Panc1 (cell line): ENCODE measurements around the gene SESN2. TPM values are rescaled to one million over a fixed set of nuclear protein-coding genes. Genes with fewer than 3 reads are reported as not detected.

Source experiments
- ATAC-seq: fragments of 200-7000 bp; cut with Tn5 transposase; 2 replicates; pipeline ENCODE4 v1.9.1; 2020; ENCODE audit warnings: mild to moderate bottlenecking, moderate library complexity
- BruUV-seq: library from RNA; stranded (reverse); fragments of 400-500 nt; replicated peaks from 2 replicates; lab custom pipeline; 2021; lab: Mats Ljungman, UMichigan
- CTCF ChIA-PET: fragments of 300-600 bp; sonication (Branson Sonifier 250); formaldehyde crosslinking; loops from one replicate; lab custom pipeline; 2022; ENCODE audit warnings: antibody characterized with exemption; lab: Charles Lee
- POLR2A ChIA-PET: fragments of 300-600 bp; sonication (Branson Sonifier 250); formaldehyde crosslinking; loops from one replicate; lab custom pipeline; 2022; ENCODE audit warnings: antibody characterized with exemption; lab: Charles Lee
- DNase-seq: peaks from one replicate; pipeline ENCODE4 v3.0.0-alpha.2; 2010; ENCODE audit warnings: low read depth, low spot score
- H3K27ac ChIP-seq: 2 replicates; pipeline ENCODE4 v1.5.1; 2011; ENCODE audit warnings: mild to moderate bottlenecking, low read length, inconsistent platforms
- H3K27me3 ChIP-seq: fragments of 200-500 bp; sonication (Bioruptor generic); 2 replicates; pipeline ENCODE4 v1.6.0; 2014; ENCODE audit warnings: low read length, inconsistent platforms; ENCODE audit not compliant: control insufficient read depth, insufficient read depth
- H3K36me3 ChIP-seq: fragments of 200-500 bp; sonication (Bioruptor generic); 2 replicates; pipeline ENCODE4 v1.5.1; 2014; ENCODE audit warnings: inconsistent platforms, mild to moderate bottlenecking, low read length, moderate library complexity; ENCODE audit not compliant: control insufficient read depth, insufficient read depth
- H3K4me1 ChIP-seq: 2 replicates; pipeline ENCODE4 v1.5.1; 2011; ENCODE audit warnings: inconsistent platforms, mild to moderate bottlenecking, low read length, moderate library complexity; ENCODE audit not compliant: control insufficient read depth, insufficient read depth
- H3K4me3 ChIP-seq, 2 experiments: 2 replicates each; pipeline ENCODE4 v1.5.1; 2011 to 2012; ENCODE audit warnings: low read depth in 2 of 2, low read length in 2 of 2, mild to moderate bottlenecking in 2 of 2, inconsistent platforms in 1 of 2, moderate library complexity in 1 of 2
- H3K9me3 ChIP-seq: fragments of 200-500 bp; sonication (Bioruptor generic); 2 replicates; pipeline ENCODE4 v1.5.1; 2014; ENCODE audit warnings: low read depth, mild to moderate bottlenecking, inconsistent platforms, low read length, moderate library complexity; ENCODE audit not compliant: control insufficient read depth, insufficient read depth
- POLR2AphosphoS5 ChIP-seq: IDR thresholded peaks from 2 replicates; pipeline ENCODE4 v1.6.1; 2012; ENCODE audit warnings: mild to moderate bottlenecking, low read depth, low read length, moderate library complexity
- REST ChIP-seq, 2 experiments: IDR thresholded peaks; 2 replicates each; pipeline ENCODE4 v1.6.1; 2011 to 2012; ENCODE audit warnings: low read depth in 2 of 2, control low read depth in 1 of 2, low read length in 1 of 2, mild to moderate bottlenecking in 1 of 2, moderate library complexity in 1 of 2; ENCODE audit not compliant: insufficient read depth in 1 of 2
- SIN3A ChIP-seq: IDR thresholded peaks from 2 replicates; pipeline ENCODE4 v1.6.1; 2012; ENCODE audit warnings: low read depth, mild to moderate bottlenecking, low read length, moderate library complexity, borderline replicate concordance; ENCODE audit not compliant: insufficient read depth
- TCF7L2 ChIP-seq: IDR thresholded peaks from 2 replicates; pipeline ENCODE4 v1.6.1; 2011; ENCODE audit warnings: mild to moderate bottlenecking, low read depth, low read length, inconsistent platforms
- in situ Hi-C: cut with HindIII; loops from 2 replicates; pipeline ENCODE4 v1.10.0; 2016; ENCODE audit warnings: low sequenced_read_pairs, low pct_unique_long_range_greater_than_20kb
- intact Hi-C: fragments of 100-400 bp; cut with micrococcal nuclease; formaldehyde crosslinking; loops from one replicate; pipeline ENCODE4 v1.10.0; 2022; ENCODE audit not compliant: unreplicated experiment
- total RNA-seq: library from RNA; stranded (reverse); gene quantifications from one replicate; pipeline ENCODE4 v1.2.1, GENCODE V29; 2021; ENCODE audit not compliant: unreplicated experiment
- TF ChIP-seq, protein P1 (sequence below): fragments of 450-650 bp; IDR thresholded peaks from 2 replicates; pipeline ENCODE4 v1.5.1; 2017; ENCODE audit warnings: mild to moderate bottlenecking

Gene SESN2
- total RNA-seq, 1 experiment from 2014 or later = 19.7 TPM

DNA sequence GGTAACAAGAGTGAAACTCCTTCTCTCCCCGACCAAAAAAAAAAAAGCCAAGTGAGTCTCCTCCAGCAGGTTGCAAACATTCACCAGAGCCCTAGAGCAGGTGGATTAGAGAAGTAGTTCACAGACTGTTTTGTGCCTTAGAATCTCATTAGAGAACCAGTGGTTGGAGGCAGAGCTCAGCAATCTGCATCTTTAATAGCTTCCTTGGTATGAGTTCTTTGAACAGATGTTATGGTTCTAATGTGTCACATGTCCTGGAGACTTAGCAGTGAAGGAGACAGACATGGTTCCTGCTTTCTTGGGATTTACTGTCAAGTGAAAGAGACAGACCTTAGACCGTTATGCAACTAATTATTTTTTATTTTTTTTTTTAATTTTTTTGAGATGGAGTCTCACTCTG lies 26.8 kb downstream of the SESN2 start:
- Histone ChIP-seq H3K4me3 (no peak overlapping the region), H3K4me1 (0 out of 2 replicates have a peak, but pooled peaks cover 2% of the 10 kb centered on the region), H3K27me3 (no peaks in the 10 kb centered on the region), H3K9me3 (no peaks in the 10 kb centered on the region), H3K36me3 (no peaks in the 10 kb centered on the region), H3K27ac (no peak overlapping the region)
- no peak for ATAC-seq
- ChIA-PET CTCF (interaction anchor here (0.8 kb wide), 1 partner anchor 11 kb away, joined by 3 read pairs; no protein-coding TSS in a partner anchor), POLR2A (no interaction called here)
- in situ Hi-C loops (no loop called here), intact Hi-C loops (no loop called here)
- TF ChIP-seq, protein P1, sequence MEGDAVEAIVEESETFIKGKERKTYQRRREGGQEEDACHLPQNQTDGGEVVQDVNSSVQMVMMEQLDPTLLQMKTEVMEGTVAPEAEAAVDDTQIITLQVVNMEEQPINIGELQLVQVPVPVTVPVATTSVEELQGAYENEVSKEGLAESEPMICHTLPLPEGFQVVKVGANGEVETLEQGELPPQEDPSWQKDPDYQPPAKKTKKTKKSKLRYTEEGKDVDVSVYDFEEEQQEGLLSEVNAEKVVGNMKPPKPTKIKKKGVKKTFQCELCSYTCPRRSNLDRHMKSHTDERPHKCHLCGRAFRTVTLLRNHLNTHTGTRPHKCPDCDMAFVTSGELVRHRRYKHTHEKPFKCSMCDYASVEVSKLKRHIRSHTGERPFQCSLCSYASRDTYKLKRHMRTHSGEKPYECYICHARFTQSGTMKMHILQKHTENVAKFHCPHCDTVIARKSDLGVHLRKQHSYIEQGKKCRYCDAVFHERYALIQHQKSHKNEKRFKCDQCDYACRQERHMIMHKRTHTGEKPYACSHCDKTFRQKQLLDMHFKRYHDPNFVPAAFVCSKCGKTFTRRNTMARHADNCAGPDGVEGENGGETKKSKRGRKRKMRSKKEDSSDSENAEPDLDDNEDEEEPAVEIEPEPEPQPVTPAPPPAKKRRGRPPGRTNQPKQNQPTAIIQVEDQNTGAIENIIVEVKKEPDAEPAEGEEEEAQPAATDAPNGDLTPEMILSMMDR = no peak
- TF ChIP-seq POLR2AphosphoS5 (no peak), TCF7L2 (no peak), SIN3A (no peak), REST (IDR thresholded peaks at IDR 0.05; ENCODE audit: insufficient read depth in 1 of 2, low read depth in 2 of 2, low read length in 1 of 2) (no peak)
- DNase-seq = no peak
- no TSS peak for BruUV-seq

GRCh38 chr1:28288487-28288886 lies 29.2 kb downstream of the SESN2 start:
- no peaks in the 10 kb centered on the region for H3K9me3 ChIP-seq
- ChIA-PET POLR2A (no interaction called here), CTCF (no interaction called here)
- no peak for DNase-seq
- H3K27me3 ChIP-seq = no peaks in the 10 kb centered on the region
- ATAC-seq = no peak
- no peaks in the 10 kb centered on the region for H3K36me3 ChIP-seq
- TF ChIP-seq REST (IDR thresholded peaks at IDR 0.05; ENCODE audit: insufficient read depth in 1 of 2, low read depth in 2 of 2, low read length in 1 of 2) = no peak
- no peak for TF ChIP-seq SIN3A
- no peak for TF ChIP-seq POLR2AphosphoS5
- TF ChIP-seq TCF7L2 = no peak
- TF ChIP-seq, protein P1 = no peak
- in situ Hi-C loops = no loop called here
- H3K27ac ChIP-seq = no peak overlapping the region
- BruUV-seq = no TSS peak
- intact Hi-C loops = no loop called here
- H3K4me1 ChIP-seq = 0 out of 2 replicates have a peak, but pooled peaks cover 2% of the 10 kb centered on the region
- H3K4me3 ChIP-seq = no peak overlapping the region
